KMS-11 (cell line): ENCODE measurements around the gene PCDHA7.
"Not testable (repeated sequence)": the region's sequence is repeated elsewhere in the genome, so short reads cannot be mapped to it uniquely, and the experiment has no call there.

Experiments
- H2AFZ ChIP-seq: fragments of 200-600 bp; sonication (generic); 2 replicates; pipeline ENCODE4 v1.6.1; 2016; ENCODE audit warnings: antibody characterized with exemption, mixed run types, low read depth
- H3K27ac ChIP-seq: fragments of 200-600 bp; sonication (generic); 2 replicates; pipeline ENCODE4 v1.6.1; 2016; ENCODE audit warnings: mild to moderate bottlenecking, mixed run types
- H3K27me3 ChIP-seq: fragments of 200-600 bp; sonication (generic); 2 replicates; pipeline ENCODE4 v1.6.1; 2017; ENCODE audit warnings: mild to moderate bottlenecking, low read depth, mixed run types, moderate library complexity; ENCODE audit not compliant: insufficient read depth
- H3K36me3 ChIP-seq: fragments of 200-600 bp; sonication (generic); 2 replicates; pipeline ENCODE4 v1.6.1; 2017; ENCODE audit warnings: mild to moderate bottlenecking, mixed run types; ENCODE audit not compliant: insufficient read depth
- H3K4me1 ChIP-seq: fragments of 200-600 bp; sonication (generic); 2 replicates; pipeline ENCODE4 v1.6.1; 2016; ENCODE audit warnings: mild to moderate bottlenecking, low read depth, mixed run types; ENCODE audit not compliant: poor library complexity, severe bottlenecking
- H3K4me2 ChIP-seq: fragments of 200-600 bp; sonication (generic); 2 replicates; pipeline ENCODE4 v1.7.0; 2016; ENCODE audit warnings: mild to moderate bottlenecking, mixed run types
- H3K4me3 ChIP-seq: fragments of 200-600 bp; sonication (generic); IDR thresholded peaks from 2 replicates; pipeline ENCODE4 v1.6.1; 2017; ENCODE audit warnings: low read depth, low read length, mixed read lengths; ENCODE audit not compliant: insufficient read depth
- H3K79me2 ChIP-seq: fragments of 200-600 bp; sonication (generic); 2 replicates; pipeline ENCODE4 v1.6.1; 2016; ENCODE audit warnings: low read depth, mixed run types; ENCODE audit not compliant: insufficient read depth
- H3K9ac ChIP-seq: fragments of 200-600 bp; sonication (generic); 2 replicates; pipeline ENCODE4 v1.6.1; 2016; ENCODE audit warnings: mild to moderate bottlenecking, mixed run types
- H4K20me1 ChIP-seq: fragments of 200-600 bp; sonication (generic); 2 replicates; pipeline ENCODE4 v1.6.1; 2016; ENCODE audit warnings: mild to moderate bottlenecking, mixed run types; ENCODE audit not compliant: insufficient read depth
- CTCF ChIP-seq: fragments of 200-600 bp; sonication (generic); conservative IDR thresholded peaks from 2 replicates; pipeline ENCODE4 v1.6.1; 2017; ENCODE audit warnings: low read depth, mild to moderate bottlenecking, antibody characterized with exemption, low read length, moderate library complexity, mixed read lengths

The PCDHA7 gene

GRCh38 chr5:140868721-140869554 lies 34.9 kb downstream of the PCDHA7 start, which contains the start of gene PCDHA11:
PCDHA11 (plus strand) TSS chr5:140868957; CDS start chr5:140869104, 147 bp downstream.
- Histone ChIP-seq H3K36me3 (no peaks in the 10 kb centered on the region), H2AFZ (no peak within 1 kb of the TSS), H4K20me1 (no peaks in the 10 kb centered on the region), H3K79me2 (no peaks in the 10 kb centered on the region), H3K4me3 (no peak within 1 kb of the TSS), H3K4me2 (no peak within 1 kb of the TSS), H3K27ac (no peak within 1 kb of the TSS), H3K4me1 (no peaks in the 10 kb centered on the region), H3K27me3 (no peaks in the 10 kb centered on the region), H3K9ac (no peak within 1 kb of the TSS)
- no peak for TF ChIP-seq CTCF

- no peak overlapping the region for H3K27ac ChIP-seq
- H4K20me1 ChIP-seq: no peaks in the 10 kb centered on the region
- H3K9ac ChIP-seq: no peak overlapping the region
- no peak overlapping the region for H3K4me3 ChIP-seq
- H3K27me3 ChIP-seq: no peaks in the 10 kb centered on the region
- H3K36me3 ChIP-seq: no peaks in the 10 kb centered on the region
- no peak overlapping the region for H2AFZ ChIP-seq
- no peak overlapping the region for H3K4me2 ChIP-seq
- no peak for TF ChIP-seq CTCF
- no peaks in the 10 kb centered on the region for H3K79me2 ChIP-seq
- no peaks in the 10 kb centered on the region for H3K4me1 ChIP-seq
Measured at GRCh38 chr5:140869555-140869886, 35.5 kb downstream of the PCDHA7 start.

GRCh38 chr5:140870221-140871201 lies 36.4 kb downstream of the PCDHA7 start:
- H3K79me2 ChIP-seq: no peaks in the 10 kb centered on the region
- H3K36me3 ChIP-seq: no peaks in the 10 kb centered on the region
- no peak overlapping the region for H2AFZ ChIP-seq
- H3K4me2 ChIP-seq: no peak overlapping the region
- no peak for TF ChIP-seq CTCF
- no peaks in the 10 kb centered on the region for H3K27me3 ChIP-seq
- H3K4me3 ChIP-seq: no peak overlapping the region
- no peaks in the 10 kb centered on the region for H4K20me1 ChIP-seq
- H3K9ac ChIP-seq: no peak overlapping the region
- no peak overlapping the region for H3K27ac ChIP-seq
- H3K4me1 ChIP-seq: no peaks in the 10 kb centered on the region

- no peaks in the 10 kb centered on the region for H3K36me3 ChIP-seq
- H3K27me3 ChIP-seq: no peaks in the 10 kb centered on the region
- H3K4me2 ChIP-seq: no peak within 1 kb of the TSS
- no peak within 1 kb of the TSS for H3K9ac ChIP-seq
- no peak within 1 kb of the TSS for H3K27ac ChIP-seq
- no peaks in the 10 kb centered on the region for H3K79me2 ChIP-seq
- H4K20me1 ChIP-seq: no peaks in the 10 kb centered on the region
- H2AFZ ChIP-seq: no peak within 1 kb of the TSS
- H3K4me3 ChIP-seq: no peak within 1 kb of the TSS
- H3K4me1 ChIP-seq: no peaks in the 10 kb centered on the region
- TF ChIP-seq CTCF: no peak
Measured at GRCh38 chr5:140875085-140876065, 41.3 kb downstream of the PCDHA7 start, which contains the start of gene PCDHA12. PCDHA12 (plus strand) TSS chr5:140875308; CDS start chr5:140875473, 165 bp downstream.

- H3K4me3 ChIP-seq, H3K79me2 ChIP-seq, H3K4me1 ChIP-seq, H3K36me3 ChIP-seq, H3K4me2 ChIP-seq, H3K27ac ChIP-seq, H2AFZ ChIP-seq, H3K9ac ChIP-seq, H4K20me1 ChIP-seq, H3K27me3 ChIP-seq: not testable (repeated sequence)
Measured at GRCh38 chr5:140876541-140877261, 42.6 kb downstream of the PCDHA7 start.
